Embryonic facial prominence (tissue), 1 donor: ENCODE measurements around the gene CDRT15.
"Not testable (repeated sequence)": the region's sequence is repeated elsewhere in the genome, so short reads cannot be mapped to it uniquely, and the experiment has no call there.

Experiments
- DNase-seq: peaks from one replicate; pipeline ENCODE4 v3.0.0-alpha.2; 2016; ENCODE audit errors: extremely low spot score

The CDRT15 gene

GRCh38 chr17:14236762-14237161 is at the start of gene CDRT15:
TSS of gene CDRT15 (minus strand) at chr17:14236862. CDS start at chr17:14236833, 29 bp downstream.
- not testable (repeated sequence) for DNase-seq

GRCh38 chr17:14282726-14283125 is 46.1 kb upstream of the CDRT15 start:
- no peak for DNase-seq

DNA sequence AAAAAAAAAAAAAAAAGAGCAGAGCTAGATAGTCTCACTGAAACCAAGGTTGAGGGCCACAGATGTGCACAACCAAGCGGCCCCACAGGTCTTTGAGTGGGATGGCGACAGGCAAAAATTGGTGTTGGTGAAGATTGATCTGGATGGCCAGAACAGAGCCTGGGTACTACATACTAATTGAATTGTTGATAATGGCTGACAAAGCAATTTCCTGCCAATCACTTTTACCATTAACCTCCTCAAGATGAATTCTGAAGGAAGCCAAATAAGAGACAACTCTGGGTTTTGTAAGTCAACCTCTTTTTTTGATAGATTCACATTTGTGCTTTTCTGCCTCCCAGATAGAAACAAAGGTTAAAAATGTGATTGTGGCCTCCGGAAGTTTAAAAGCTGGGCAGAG is 44.9 kb upstream of the CDRT15 start:
- no peak for DNase-seq

- DNase-seq: no peak
Measured at GRCh38 chr17:14276535-14277250, 40.0 kb upstream of the CDRT15 start.

DNA sequence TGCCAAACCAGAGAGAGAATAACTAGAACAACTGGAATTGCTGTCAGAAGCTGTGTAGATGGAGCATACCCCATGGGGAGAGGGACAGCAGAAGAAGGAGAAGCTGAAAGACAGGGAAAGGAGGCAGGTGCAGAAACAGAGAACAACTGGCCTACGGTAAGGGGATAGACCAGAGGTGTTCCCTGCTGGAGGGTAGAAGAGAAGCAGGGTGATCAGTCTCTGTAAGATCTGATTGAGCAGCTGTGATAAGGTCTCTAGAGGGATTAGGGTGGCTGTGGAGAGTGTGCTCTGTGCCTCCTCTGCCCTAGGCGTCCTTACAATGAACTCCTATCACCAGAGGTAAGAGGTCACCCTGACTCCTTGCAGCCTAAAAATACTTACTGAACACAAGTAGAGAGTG is 33.8 kb upstream of the CDRT15 start:
- no peak for DNase-seq

- no peak for DNase-seq
Measured at GRCh38 chr17:14269473-14269872, 32.8 kb upstream of the CDRT15 start.

GRCh38 chr17:14268264-14268663 is 31.6 kb upstream of the CDRT15 start:
- no peak for DNase-seq

GRCh38 chr17:14261406-14261805 is 24.7 kb upstream of the CDRT15 start:
- no peak for DNase-seq

DNA sequence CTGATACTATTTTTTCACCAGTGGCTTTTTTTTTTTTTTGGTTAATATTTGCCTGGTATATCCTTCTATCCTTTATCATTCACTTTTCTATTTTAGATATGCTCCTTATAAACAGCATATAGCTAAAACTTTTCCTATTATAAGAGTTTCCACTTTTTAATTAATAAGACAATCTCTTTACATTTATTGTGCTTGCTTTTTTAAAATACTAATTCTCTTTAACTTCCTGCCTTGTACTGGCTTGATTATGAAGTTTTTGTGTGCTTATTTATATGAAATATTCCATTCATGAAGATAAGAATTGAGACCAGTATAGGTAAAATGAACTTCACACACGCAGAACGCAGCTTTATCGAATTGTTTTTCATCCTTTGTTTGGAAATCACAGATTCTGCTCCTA is 9.0 kb upstream of the CDRT15 start:
- no peak for DNase-seq

- no peak for DNase-seq
Measured at GRCh38 chr17:14245002-14245401, 8.3 kb upstream of the CDRT15 start.

DNA sequence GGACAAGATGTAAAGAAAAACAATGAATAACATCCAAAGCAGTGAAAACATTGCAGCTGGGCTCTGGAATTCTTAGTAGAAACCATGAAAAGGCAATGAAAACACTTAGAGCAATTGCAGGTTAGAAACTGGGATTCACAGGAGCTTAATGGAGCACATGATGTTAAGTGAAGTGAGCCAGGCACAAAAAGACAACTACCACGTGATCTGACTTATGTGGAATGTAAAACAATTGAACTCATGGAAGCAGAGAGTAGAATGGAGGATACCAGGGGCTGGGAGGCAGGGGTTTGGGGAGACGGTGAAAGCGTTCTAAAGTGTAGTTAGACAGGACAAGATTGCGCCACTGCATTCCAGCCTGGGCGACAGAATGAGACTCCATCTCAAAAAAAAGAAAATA is 2.6 kb upstream of the CDRT15 start:
- DNase-seq: not testable (repeated sequence)

DNA sequence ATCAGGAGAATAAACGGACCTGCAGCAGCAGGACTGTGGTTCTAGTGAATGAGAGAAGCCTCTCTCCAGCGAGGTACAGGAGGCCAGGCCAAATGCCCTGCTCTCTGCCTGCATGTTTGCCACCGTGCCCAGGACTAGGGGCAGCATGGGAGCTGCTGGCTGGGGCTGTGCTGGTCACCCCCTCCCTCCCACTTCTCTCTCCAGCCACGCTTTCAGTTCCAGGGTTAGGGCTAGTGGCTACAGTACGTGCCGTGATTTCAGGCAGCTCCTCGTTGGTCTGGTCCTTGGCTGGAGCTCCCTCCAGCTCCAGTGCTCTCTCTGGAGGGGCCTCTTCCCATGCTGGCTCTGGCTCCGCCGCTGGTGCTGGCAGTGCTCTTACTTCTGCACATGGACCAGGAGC is 630 bp downstream of the CDRT15 start:
- DNase-seq: not testable (repeated sequence)

- DNase-seq: not testable (repeated sequence)
Measured at GRCh38 chr17:14235047-14235446, 1.6 kb downstream of the CDRT15 start.

DNA sequence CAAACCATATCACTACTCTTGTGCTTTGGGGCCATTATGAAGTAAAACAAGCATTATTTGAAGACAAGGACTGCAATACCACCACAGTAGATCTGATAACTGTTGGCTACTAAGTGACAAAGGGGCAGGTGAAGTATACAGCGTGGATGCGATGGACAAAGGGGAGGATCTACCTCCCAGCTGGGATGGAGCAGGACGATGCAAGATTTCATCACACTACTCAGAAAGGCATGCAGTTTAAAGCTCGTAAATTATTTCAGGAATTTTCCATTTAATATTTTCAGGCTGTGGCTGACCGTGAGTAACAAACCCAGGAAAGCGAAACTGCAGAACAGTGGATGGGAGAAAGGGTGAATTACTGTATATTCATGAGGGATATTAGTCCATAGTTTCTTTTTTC is 5.5 kb downstream of the CDRT15 start:
- DNase-seq: not testable (repeated sequence)

GRCh38 chr17:14228903-14229302 is 7.8 kb downstream of the CDRT15 start:
- DNase-seq: no peak

GRCh38 chr17:14227052-14227451 is 9.6 kb downstream of the CDRT15 start:
- DNase-seq: no peak

DNA sequence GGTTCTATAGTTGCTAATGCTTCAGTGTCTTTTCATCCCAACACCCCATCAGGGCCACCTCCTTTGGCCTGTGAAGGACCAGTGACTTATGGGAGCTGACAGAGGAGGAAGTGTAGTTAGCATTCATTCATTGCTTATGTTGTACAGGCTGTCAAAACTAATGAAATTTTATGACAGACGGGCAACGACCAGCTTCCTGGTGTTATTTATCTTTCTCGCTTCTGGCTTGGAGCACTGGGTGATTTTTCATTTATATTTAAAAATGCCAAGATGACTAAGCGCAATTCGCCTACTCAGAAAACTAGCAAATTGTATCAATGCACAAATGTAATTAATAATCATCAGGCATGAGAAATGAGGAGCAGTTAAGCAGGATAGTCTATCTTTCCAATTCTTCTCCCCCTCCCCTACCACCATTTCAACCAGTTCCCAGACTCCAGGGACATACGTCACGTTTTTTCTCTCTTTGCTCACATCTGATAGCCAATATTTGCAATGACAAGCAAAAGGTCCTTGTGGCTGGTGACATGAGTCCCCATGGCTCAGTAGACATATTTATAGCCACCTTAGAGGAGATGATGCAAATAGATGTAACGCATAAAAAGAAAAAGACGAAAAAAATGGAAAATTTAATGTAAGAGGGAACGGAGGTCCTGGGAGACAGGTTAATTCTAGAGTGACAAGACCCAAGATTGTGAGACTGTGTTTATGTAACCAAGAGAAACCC is 11.2 kb downstream of the CDRT15 start:
- no peak for DNase-seq

- no peak for DNase-seq
Measured at GRCh38 chr17:14222611-14223010, 14.1 kb downstream of the CDRT15 start.

GRCh38 chr17:14214271-14214670 is 22.4 kb downstream of the CDRT15 start:
- DNase-seq: no peak

GRCh38 chr17:14212401-14212800 is 24.3 kb downstream of the CDRT15 start:
- no peak for DNase-seq

DNA sequence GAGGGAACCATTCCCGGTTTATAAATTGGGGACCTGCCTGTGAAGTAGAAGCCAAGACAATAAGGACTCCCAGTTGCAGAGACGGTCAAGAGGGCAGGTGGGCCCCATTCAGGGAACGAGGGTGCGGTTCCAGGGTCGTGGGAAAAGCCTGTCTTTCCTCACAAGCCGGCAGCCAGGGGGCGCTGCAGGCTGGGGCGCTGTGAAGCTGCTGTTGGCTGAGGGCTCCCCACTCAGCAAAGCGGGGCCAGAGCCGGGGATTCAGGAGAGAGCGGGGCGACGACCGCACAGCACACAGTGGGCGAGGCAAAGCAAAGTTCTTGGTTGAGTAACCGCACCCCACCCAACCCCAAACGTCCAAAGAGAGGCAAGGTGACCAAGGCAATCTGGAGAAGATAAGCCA is 24.9 kb downstream of the CDRT15 start:
- no peak for DNase-seq

- no peak for DNase-seq
Measured at GRCh38 chr17:14211246-14211645, 25.4 kb downstream of the CDRT15 start.

DNA sequence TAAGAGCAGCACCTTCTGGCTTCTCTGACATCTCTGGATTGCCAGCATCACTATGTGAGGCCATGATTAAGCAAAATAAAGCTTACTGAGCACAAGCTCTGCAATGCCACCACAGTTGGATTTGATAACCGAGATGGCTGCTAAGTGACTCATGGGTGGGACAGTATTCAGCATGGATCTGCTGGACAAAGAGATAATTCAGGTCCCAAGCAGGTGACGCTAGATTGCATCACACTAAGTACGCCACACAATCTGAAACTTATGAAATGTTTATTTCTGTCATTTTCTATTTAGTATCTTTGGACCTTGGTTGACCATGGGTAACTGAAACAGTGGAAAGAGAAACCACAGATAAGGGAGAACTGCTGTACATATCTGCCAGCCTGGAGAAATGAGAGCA is 27.4 kb downstream of the CDRT15 start:
- DNase-seq: no peak
